ENCODE results near the gene MAD2L1BP.
A peak's percentile ranks its signal among the peaks of the same experiment; 100 is the strongest.
"Not testable (repeated sequence)": the region's sequence is repeated elsewhere in the genome, so short reads cannot be mapped to it uniquely, and the experiment has no call there.

The MAD2L1BP gene

GRCh38 chr6:43627008-43627825, 8.4 kb upstream of the MAD2L1BP start:
- DNase-seq (ENCODE audit: low read depth) = no peak

- DNase-seq (ENCODE audit: low read depth) = peak; percentile 29
Measured at GRCh38 chr6:43628393-43629103, 7.1 kb upstream of the MAD2L1BP start.

- peak; percentile 94 for DNase-seq (ENCODE audit: low read depth)
Measured at GRCh38 chr6:43629104-43629504, 6.5 kb upstream of the MAD2L1BP start, which contains the start of gene GTPBP2. GTPBP2 (minus strand) TSS chr6:43629264; CDS start chr6:43629162, 102 bp downstream.

GRCh38 chr6:43629505-43630300, 5.9 kb upstream of the MAD2L1BP start:
- DNase-seq (ENCODE audit: low read depth) = peak; percentile 75

- DNase-seq (ENCODE audit: low read depth) = no peak
Measured at GRCh38 chr6:43630980-43631619, 4.5 kb upstream of the MAD2L1BP start.

- DNase-seq (ENCODE audit: low read depth) = not testable (repeated sequence)
Measured at GRCh38 chr6:43633002-43633401, 2.6 kb upstream of the MAD2L1BP start.

GRCh38 chr6:43634702-43635303, 837 bp upstream of the MAD2L1BP start:
- DNase-seq (ENCODE audit: low read depth) = no peak

GRCh38 chr6:43636308-43636659, 644 bp downstream of the MAD2L1BP start:
- DNase-seq (ENCODE audit: low read depth) = no peak

GRCh38 chr6:43639984-43640800, 4.6 kb downstream of the MAD2L1BP start:
- DNase-seq (ENCODE audit: low read depth) = no peak

GRCh38 chr6:43644940-43645612, 9.4 kb downstream of the MAD2L1BP start, which contains the start of gene RSPH9:
RSPH9 (plus strand) TSS chr6:43645036; CDS start chr6:43645099, 63 bp downstream.
- peak; percentile 37 for DNase-seq (ENCODE audit: low read depth)

GRCh38 chr6:43645613-43645964, 9.9 kb downstream of the MAD2L1BP start:
- no peak for DNase-seq (ENCODE audit: low read depth)

GRCh38 chr6:43647613-43648012, 12.0 kb downstream of the MAD2L1BP start:
- no peak for DNase-seq (ENCODE audit: low read depth)

GRCh38 chr6:43648248-43648647, 12.6 kb downstream of the MAD2L1BP start:
- DNase-seq (ENCODE audit: low read depth) = no peak

- not testable (repeated sequence) for DNase-seq (ENCODE audit: low read depth)
Measured at GRCh38 chr6:43652822-43653221, 17.2 kb downstream of the MAD2L1BP start.

- no peak for DNase-seq (ENCODE audit: low read depth)
Measured at GRCh38 chr6:43657221-43657802, 21.7 kb downstream of the MAD2L1BP start.

GRCh38 chr6:43658161-43658560, 22.5 kb downstream of the MAD2L1BP start:
- DNase-seq (ENCODE audit: low read depth) = no peak

- DNase-seq (ENCODE audit: low read depth) = not testable (repeated sequence)
Measured at GRCh38 chr6:43662948-43663347, 27.3 kb downstream of the MAD2L1BP start.

- DNase-seq (ENCODE audit: low read depth) = no peak
Measured at GRCh38 chr6:43665376-43665775, 29.7 kb downstream of the MAD2L1BP start.

GRCh38 chr6:43666196-43666920, 30.7 kb downstream of the MAD2L1BP start:
- DNase-seq (ENCODE audit: low read depth) = no peak
